A673 (cell line): ENCODE results near the gene YJEFN3. TPM values are rescaled to one million over a fixed set of nuclear protein-coding genes. Genes with fewer than 3 reads are reported as not detected.

ENCODE experiments used
- BruUV-seq: library from RNA; stranded (reverse); fragments of 400-500 nt; replicated peaks from 2 replicates; lab custom pipeline; 2021; lab: Mats Ljungman, UMichigan
- CTCF ChIA-PET: fragments of 300-600 bp; sonication (Branson Sonifier 250); formaldehyde crosslinking; loops from one replicate; lab custom pipeline; 2022; ENCODE audit warnings: antibody characterized with exemption; lab: Charles Lee
- POLR2A ChIA-PET: fragments of 300-600 bp; sonication (Branson Sonifier 250); formaldehyde crosslinking; loops from one replicate; lab custom pipeline; 2022; ENCODE audit warnings: antibody characterized with exemption; ENCODE audit not compliant: low non-redundant PET; lab: Charles Lee
- DNase-seq: peaks from one replicate; pipeline ENCODE4 v3.0.0-alpha.2; 2015; ENCODE audit warnings: low spot score
- H3K27ac ChIP-seq: fragments of 200-600 bp; sonication (generic); 2 replicates; pipeline ENCODE4 v1.5.1; 2016; ENCODE audit warnings: mixed run types, low read depth, mild to moderate bottlenecking, mixed read lengths, antibody characterized with exemption, low read length; ENCODE audit not compliant: poor library complexity, severe bottlenecking
- H3K27me3 ChIP-seq: fragments of 200-600 bp; sonication (generic); replicated peaks from 2 replicates; pipeline ENCODE4 v1.6.1; 2017; ENCODE audit warnings: mixed run types, low read depth, mild to moderate bottlenecking, mixed read lengths, antibody characterized with exemption, low read length; ENCODE audit not compliant: insufficient read depth, poor library complexity
- H3K36me3 ChIP-seq: fragments of 200-600 bp; sonication (generic); 2 replicates; pipeline ENCODE4 v1.6.1; 2016; ENCODE audit warnings: mixed run types, mild to moderate bottlenecking, mixed read lengths, antibody characterized with exemption, low read length; ENCODE audit not compliant: insufficient read depth, poor library complexity, severe bottlenecking
- H3K4me1 ChIP-seq: fragments of 200-600 bp; sonication (generic); 2 replicates; pipeline ENCODE4 v1.6.1; 2017; ENCODE audit warnings: mixed run types, mild to moderate bottlenecking, mixed read lengths, antibody characterized with exemption, low read length; ENCODE audit not compliant: insufficient read depth, poor library complexity, severe bottlenecking
- H3K4me3 ChIP-seq: fragments of 200-600 bp; sonication (generic); 2 replicates; pipeline ENCODE4 v1.5.1; 2016; ENCODE audit warnings: low read depth, mixed run types, mild to moderate bottlenecking, mixed read lengths, low read length; ENCODE audit not compliant: poor library complexity, severe bottlenecking
- H3K9me3 ChIP-seq: fragments of 200-600 bp; sonication (generic); 2 replicates; pipeline ENCODE4 v1.6.1; 2016; ENCODE audit warnings: mixed run types, low read depth, mild to moderate bottlenecking, mixed read lengths, antibody characterized with exemption, low read length; ENCODE audit not compliant: poor library complexity, severe bottlenecking
- EZH2 ChIP-seq: fragments of 200-600 bp; sonication (generic); IDR thresholded peaks from 2 replicates; pipeline ENCODE4 v1.6.1; 2017; ENCODE audit warnings: borderline replicate concordance, low read depth, mild to moderate bottlenecking, mixed read lengths, antibody characterized with exemption, low read length; ENCODE audit not compliant: poor library complexity, severe bottlenecking
- intact Hi-C: fragments of 100-400 bp; cut with micrococcal nuclease; formaldehyde crosslinking; loops from one replicate; pipeline ENCODE4 v1.10.0; 2022; ENCODE audit not compliant: unreplicated experiment
- total RNA-seq: library from RNA; stranded (reverse); gene quantifications from 2 replicates; pipeline ENCODE4 v1.2.3, GENCODE V29; 2021
- TF ChIP-seq, protein P1 (sequence below): fragments of 300-800, 200-600 bp; sonication (generic); conservative IDR thresholded peaks from 2 replicates; pipeline ENCODE4 v1.5.1; 2017; ENCODE audit warnings: low read depth, mild to moderate bottlenecking, antibody characterized with exemption, low read length, moderate library complexity, mixed read lengths

The YJEFN3 gene
- total RNA-seq, 1 experiment from 2014 or later, result 8.6 TPM

- no peak for DNase-seq
- Histone ChIP-seq H3K27me3 (no peaks in the 10 kb centered on the region), H3K27ac (no peak overlapping the region), H3K4me3 (no peak overlapping the region), H3K9me3 (no peaks in the 10 kb centered on the region), H3K4me1 (peaks cover 42% of the 10 kb centered on the region), H3K36me3 (peaks cover 41% of the 10 kb centered on the region)
- BruUV-seq, result no TSS peak
- CTCF ChIA-PET, result no interaction called here
- intact Hi-C loops, result loop anchor here (5.0 kb wide), 1 partner anchor 305 kb away; no protein-coding TSS in a partner anchor
- TF ChIP-seq, protein P1, sequence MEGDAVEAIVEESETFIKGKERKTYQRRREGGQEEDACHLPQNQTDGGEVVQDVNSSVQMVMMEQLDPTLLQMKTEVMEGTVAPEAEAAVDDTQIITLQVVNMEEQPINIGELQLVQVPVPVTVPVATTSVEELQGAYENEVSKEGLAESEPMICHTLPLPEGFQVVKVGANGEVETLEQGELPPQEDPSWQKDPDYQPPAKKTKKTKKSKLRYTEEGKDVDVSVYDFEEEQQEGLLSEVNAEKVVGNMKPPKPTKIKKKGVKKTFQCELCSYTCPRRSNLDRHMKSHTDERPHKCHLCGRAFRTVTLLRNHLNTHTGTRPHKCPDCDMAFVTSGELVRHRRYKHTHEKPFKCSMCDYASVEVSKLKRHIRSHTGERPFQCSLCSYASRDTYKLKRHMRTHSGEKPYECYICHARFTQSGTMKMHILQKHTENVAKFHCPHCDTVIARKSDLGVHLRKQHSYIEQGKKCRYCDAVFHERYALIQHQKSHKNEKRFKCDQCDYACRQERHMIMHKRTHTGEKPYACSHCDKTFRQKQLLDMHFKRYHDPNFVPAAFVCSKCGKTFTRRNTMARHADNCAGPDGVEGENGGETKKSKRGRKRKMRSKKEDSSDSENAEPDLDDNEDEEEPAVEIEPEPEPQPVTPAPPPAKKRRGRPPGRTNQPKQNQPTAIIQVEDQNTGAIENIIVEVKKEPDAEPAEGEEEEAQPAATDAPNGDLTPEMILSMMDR, result no peak
- TF ChIP-seq EZH2, result no peak
- POLR2A ChIA-PET, result no interaction called here
These were observed 36.6 kb upstream of the YJEFN3 start for GRCh38 chr19:19492026-19492610.

DNA sequence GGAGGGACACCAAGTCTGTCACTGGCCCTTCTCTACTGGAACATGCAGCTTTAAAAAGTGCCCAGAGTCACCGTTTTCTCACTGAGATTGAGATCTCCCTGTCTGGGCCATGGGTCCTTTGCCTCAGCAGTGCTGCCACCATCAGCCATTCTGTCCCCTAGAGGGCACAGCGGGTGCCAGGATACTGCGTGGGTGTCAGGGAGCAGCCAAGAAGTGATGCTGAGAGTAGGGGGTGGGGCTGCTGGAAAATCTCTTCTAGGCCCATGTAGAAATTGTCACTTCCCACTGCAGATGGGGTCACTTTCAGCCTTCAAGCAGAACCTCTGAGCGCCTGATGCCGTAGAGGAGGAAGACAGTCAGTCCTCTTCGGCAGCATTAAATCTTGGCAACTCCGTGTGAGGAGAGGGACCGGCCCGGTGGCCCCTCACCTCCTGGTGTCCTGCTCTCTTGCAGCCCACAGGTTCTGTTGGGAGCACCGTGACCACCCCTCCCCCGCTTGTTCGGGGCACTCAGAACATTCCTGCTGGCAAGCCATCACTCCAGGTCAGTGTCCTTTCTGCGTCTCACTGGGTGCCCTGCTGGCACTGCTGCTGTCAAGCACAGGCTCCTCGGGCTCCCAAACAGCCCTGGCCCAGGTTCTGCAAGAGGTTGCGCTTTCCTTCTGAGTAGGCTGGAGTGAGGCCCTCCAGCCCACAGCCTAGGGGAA lies 34.7 kb upstream of the YJEFN3 start:
- H3K27ac ChIP-seq, result peak overlapping the region; percentile 45
- CTCF ChIA-PET, result no interaction called here
- POLR2A ChIA-PET, result no interaction called here
- intact Hi-C loops, result loop anchor here (5.0 kb wide), 1 partner anchor 307 kb away; no protein-coding TSS in a partner anchor
- H3K27me3 ChIP-seq, result no peaks in the 10 kb centered on the region
- BruUV-seq, result no TSS peak
- TF ChIP-seq EZH2, result no peak
- TF ChIP-seq, protein P1, result peak; percentile 35; the same call in 1 of the 2 replicates
- H3K4me3 ChIP-seq, result no peak overlapping the region
- DNase-seq, result peak; percentile 80
- H3K4me1 ChIP-seq, result peaks cover 31% of the 10 kb centered on the region
- no peaks in the 10 kb centered on the region for H3K9me3 ChIP-seq
- peaks cover 57% of the 10 kb centered on the region for H3K36me3 ChIP-seq

- DNase-seq, result no peak
- intact Hi-C loops, result no loop called here
- no TSS peak for BruUV-seq
- Histone ChIP-seq H3K27ac (no peak overlapping the region), H3K36me3 (peaks cover 70% of the 10 kb centered on the region), H3K4me3 (no peak overlapping the region), H3K9me3 (no peaks in the 10 kb centered on the region), H3K27me3 (no peaks in the 10 kb centered on the region), H3K4me1 (peaks cover 14% of the 10 kb centered on the region)
- ChIA-PET CTCF (no interaction called here), POLR2A (no interaction called here)
- TF ChIP-seq EZH2, result no peak
- TF ChIP-seq, protein P1, result no peak
These were observed 32.8 kb upstream of the YJEFN3 start for GRCh38 chr19:19495614-19496603.
